HCT116 (cell line): Measurements from ENCODE around the gene KLHL3. TPM values are rescaled to one million over a fixed set of nuclear protein-coding genes. Genes with fewer than 3 reads are reported as not detected.

Source experiments
- ATAC-seq: fragments of 200-7000 bp; cut with Tn5 transposase; 2 replicates; pipeline ENCODE4 v1.9.1; 2020; ENCODE audit warnings: mild to moderate bottlenecking, moderate library complexity
- BruUV-seq: library from RNA; stranded (reverse); fragments of 400-500 nt; replicated peaks from 2 replicates; lab custom pipeline; 2021; lab: Mats Ljungman, UMichigan
- CTCF ChIA-PET: fragments of 300-600 bp; sonication (Branson Sonifier 250); formaldehyde crosslinking; loops from one replicate; lab custom pipeline; 2021; ENCODE audit warnings: antibody characterized with exemption; lab: Charles Lee
- POLR2A ChIA-PET: fragments of 300-600, 350-600 bp; sonication (Branson Sonifier 250); formaldehyde crosslinking; loops from one replicate; lab custom pipeline; 2021; ENCODE audit warnings: antibody characterized with exemption; lab: Charles Lee
- RAD21 ChIA-PET, 2 experiments: fragments of 300-600 bp; sonication (Branson Sonifier 250); formaldehyde crosslinking; loops; one replicate each; lab custom pipeline; 2023; ENCODE audit warnings: low total read pairs in 2 of 2; ENCODE audit not compliant: uncharacterized antibody in 2 of 2, unreplicated experiment in 2 of 2, low non-redundant PET in 1 of 2; lab: Charles Lee
- DNase-seq: peaks from one replicate; pipeline ENCODE4 v3.0.0-alpha.2; 2010; ENCODE audit warnings: low read depth, low spot score
- H2AFZ ChIP-seq: fragments of 200-600 bp; shearing (Covaris generic), sonication (generic); 2 replicates; pipeline ENCODE4 v1.6.1; 2017; ENCODE audit warnings: low read depth, mixed run types, mixed read lengths, antibody characterized with exemption, low read length; ENCODE audit not compliant: poor library complexity, severe bottlenecking
- H3K27ac ChIP-seq: 2 replicates; pipeline ENCODE4 v1.5.1; 2012; ENCODE audit warnings: low read depth, low read length
- H3K27me3 ChIP-seq: fragments of 200-600 bp; sonication (generic); 2 replicates; pipeline ENCODE4 v1.6.1; 2016; ENCODE audit warnings: mixed run types, low read length, mixed read lengths; ENCODE audit not compliant: insufficient read depth
- H3K36me3 ChIP-seq, 2 experiments: fragments of 200-500 bp in 1 of 2; fragments of 200-600 bp in 1 of 2; sonication (Bioruptor generic) in 1 of 2; sonication (generic) in 1 of 2; 2 replicates each; pipeline versions ENCODE4 v1.5.1 to v1.6.1; 2014 to 2016; ENCODE audit warnings: low read length in 2 of 2, inconsistent platforms in 1 of 2, mixed read lengths in 1 of 2, mixed run types in 1 of 2; ENCODE audit not compliant: insufficient read depth in 2 of 2, control insufficient read depth in 1 of 2
- H3K4me1 ChIP-seq, 2 experiments: fragments of 200-600 bp in 1 of 2; sonication (generic) in 1 of 2; 2 replicates each; pipeline versions ENCODE4 v1.5.1 to v1.6.1; 2012 to 2017; ENCODE audit warnings: low read length in 2 of 2, inconsistent platforms in 1 of 2, mild to moderate bottlenecking in 1 of 2, mixed read lengths in 1 of 2, mixed run types in 1 of 2, moderate library complexity in 1 of 2; ENCODE audit not compliant: insufficient read depth in 2 of 2, control insufficient read depth in 1 of 2
- H3K4me2 ChIP-seq: fragments of 200-600 bp; sonication (generic); 2 replicates; pipeline ENCODE4 v1.6.1; 2017; ENCODE audit warnings: mixed run types, low read length, mixed read lengths
- H3K4me3 ChIP-seq, 2 experiments: fragments of 200-600 bp in 1 of 2; sonication (generic) in 1 of 2; replicated peaks in 1 of 2; 2 replicates each; pipeline ENCODE4 v1.5.1; 2011 to 2016; ENCODE audit warnings: low read length in 2 of 2, control low read depth in 1 of 2, low read depth in 1 of 2, mild to moderate bottlenecking in 1 of 2, mixed read lengths in 1 of 2, mixed run types in 1 of 2
- H3K79me2 ChIP-seq: fragments of 200-600 bp; sonication (generic); 2 replicates; pipeline ENCODE4 v1.6.1; 2017; ENCODE audit warnings: mild to moderate bottlenecking, mixed run types, low read length, moderate library complexity, mixed read lengths; ENCODE audit not compliant: insufficient read depth
- H3K9ac ChIP-seq: fragments of 200-600 bp; sonication (generic); 2 replicates; pipeline ENCODE4 v1.6.1; 2016; ENCODE audit warnings: low read length, mixed read lengths
- H3K9me2 ChIP-seq: fragments of 200-600 bp; sonication (generic), shearing (Covaris generic); 2 replicates; pipeline ENCODE4 v1.6.1; 2017; ENCODE audit warnings: mixed run types, mild to moderate bottlenecking, moderate library complexity; ENCODE audit not compliant: insufficient read depth
- H3K9me3 ChIP-seq, 2 experiments: fragments of 200-500 bp in 1 of 2; fragments of 200-600 bp in 1 of 2; sonication (Bioruptor generic) in 1 of 2; sonication (generic) in 1 of 2; 2 replicates each; pipeline ENCODE4 v1.6.1; 2014 to 2017; ENCODE audit warnings: low read length in 2 of 2, mixed read lengths in 2 of 2, inconsistent platforms in 1 of 2, low read depth in 1 of 2, mild to moderate bottlenecking in 1 of 2, mixed run types in 1 of 2, moderate library complexity in 1 of 2; ENCODE audit not compliant: control insufficient read depth in 1 of 2, insufficient read depth in 1 of 2
- H4K20me1 ChIP-seq: fragments of 200-600 bp; sonication (generic), shearing (Covaris generic); 2 replicates; pipeline ENCODE4 v1.6.1; 2017; ENCODE audit warnings: mixed run types, mild to moderate bottlenecking, moderate library complexity; ENCODE audit not compliant: insufficient read depth
- ELF1 ChIP-seq: IDR thresholded peaks from 2 replicates; pipeline ENCODE4 v1.6.1; 2012; ENCODE audit warnings: low read depth, borderline replicate concordance
- EZH2 ChIP-seq: fragments of 200-600 bp; sonication (generic); IDR thresholded peaks from 2 replicates; pipeline ENCODE4 v1.6.1; 2017; ENCODE audit warnings: antibody characterized with exemption, mixed run types
- EZH2phosphoT487 ChIP-seq: fragments of 200-600 bp; IDR thresholded peaks from 2 replicates; pipeline ENCODE4 v1.6.1; 2018; ENCODE audit warnings: antibody characterized with exemption, borderline replicate concordance
- FOSL1 ChIP-seq: IDR thresholded peaks from 2 replicates; pipeline ENCODE4 v1.6.1; 2012; ENCODE audit warnings: low read depth
- POLR2AphosphoS5 ChIP-seq: IDR thresholded peaks from 2 replicates; pipeline ENCODE4 v1.6.1; 2011; ENCODE audit warnings: mild to moderate bottlenecking, low read depth, low read length, moderate library complexity
- RAD21 ChIP-seq: IDR thresholded peaks from 2 replicates; pipeline ENCODE4 v1.6.1; 2012; ENCODE audit warnings: low read depth, mild to moderate bottlenecking
- REST ChIP-seq: IDR thresholded peaks from 2 replicates; pipeline ENCODE4 v1.6.1; 2012; ENCODE audit warnings: low read depth
- SP1 ChIP-seq: IDR thresholded peaks from 2 replicates; pipeline ENCODE4 v1.6.1; 2012; ENCODE audit warnings: low read depth
- intact Hi-C: fragments of 100-400 bp; cut with micrococcal nuclease; formaldehyde crosslinking; loops from 2 replicates; pipeline ENCODE4 v1.10.0; 2022
- total RNA-seq: library from RNA; stranded (reverse); gene quantifications from one replicate; pipeline ENCODE4 v1.2.1, GENCODE V29; 2021; ENCODE audit not compliant: unreplicated experiment
- TF ChIP-seq, protein P1 (sequence below): IDR thresholded peaks from 2 replicates; pipeline ENCODE4 v1.6.1; 2012

KLHL3 gene
- total RNA-seq, 1 experiment from 2014 or later = not detected

- intact Hi-C loops = no loop called here
- DNase-seq (no peak), ATAC-seq (no peak)
- H3K9me2 ChIP-seq = no peaks in the 10 kb centered on the region
- no TSS peak for BruUV-seq
- H3K4me1 ChIP-seq = no peaks in the 10 kb centered on the region
- RAD21 ChIA-PET = no interaction called here
- H3K9me3 ChIP-seq = no peaks in the 10 kb centered on the region
- H3K4me2 ChIP-seq = no peak overlapping the region
- H3K4me3 ChIP-seq = no peak overlapping the region
- H2AFZ ChIP-seq = no peak overlapping the region
- H3K79me2 ChIP-seq = no peaks in the 10 kb centered on the region
- no peak overlapping the region for H3K27ac ChIP-seq
- H4K20me1 ChIP-seq = no peaks in the 10 kb centered on the region
- POLR2A ChIA-PET = no interaction called here
- H3K9ac ChIP-seq = no peak overlapping the region
- H3K27me3 ChIP-seq = no peaks in the 10 kb centered on the region
- H3K36me3 ChIP-seq = no peaks in the 10 kb centered on the region
- CTCF ChIA-PET = no interaction called here
- TF ChIP-seq, protein P1, sequence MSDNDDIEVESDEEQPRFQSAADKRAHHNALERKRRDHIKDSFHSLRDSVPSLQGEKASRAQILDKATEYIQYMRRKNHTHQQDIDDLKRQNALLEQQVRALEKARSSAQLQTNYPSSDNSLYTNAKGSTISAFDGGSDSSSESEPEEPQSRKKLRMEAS = no peak
- TF ChIP-seq SP1 (no peak), FOSL1 (no peak), RAD21 (no peak), ELF1 (no peak), REST (no peak), EZH2phosphoT487 (no peak), EZH2 (no peak), POLR2AphosphoS5 (no peak)
Observed at GRCh38 chr5:137716337-137716736, 19.6 kb downstream of the KLHL3 start.
